ENCODE measurements around the gene LGR6. TPM values are rescaled to one million over a fixed set of nuclear protein-coding genes. Genes with fewer than 3 reads are reported as not detected.

LGR6 gene
- total RNA-seq, 6 experiments from 2014 or later = 0.17 to 2.0 (median 1.0) TPM

- Histone ChIP-seq H3K27me3 (no peaks in the 10 kb centered on the region), H3K9me3 (no peaks in the 10 kb centered on the region), H3K27ac (no peak overlapping the region), H3K36me3 (no peaks in the 10 kb centered on the region), H3K4me1 (no peaks in the 10 kb centered on the region), H3K4me3 (no peak overlapping the region)
- TF ChIP-seq POLR2A (IDR thresholded peaks at IDR 0.05) = no peak
- no peak for TF ChIP-seq CTCF (IDR thresholded peaks at IDR 0.05)
- ATAC-seq (no peak), DNase-seq (no peak)
- intact Hi-C loops (cut with DNase I) = no loop called here
- 91% methylated on average over 4 of the region's 5 CpGs for WGBS (ENCODE audit: insufficient coverage, low coverage, low lambda C conversion rate, missing lambda C conversion rate)
These were observed 35.8 kb downstream of the LGR6 start for GRCh38 chr1:202229376-202229775.

- DNase-seq = no peak
- ATAC-seq = no peak
- Histone ChIP-seq H3K4me3 (no peak overlapping the region), H3K4me1 (no peaks in the 10 kb centered on the region), H3K27ac (no peak overlapping the region), H3K27me3 (no peaks in the 10 kb centered on the region), H3K36me3 (no peaks in the 10 kb centered on the region), H3K9me3 (no peaks in the 10 kb centered on the region)
- TF ChIP-seq CTCF (IDR thresholded peaks at IDR 0.05) = no peak
- no peak for TF ChIP-seq POLR2A (IDR thresholded peaks at IDR 0.05)
- WGBS (ENCODE audit: insufficient coverage, low coverage, low lambda C conversion rate, missing lambda C conversion rate) = 62% methylated on average over 7 of the region's 10 CpGs
- intact Hi-C loops (cut with DNase I) = no loop called here
These were observed 36.7 kb downstream of the LGR6 start for GRCh38 chr1:202230061-202230938.

- TF ChIP-seq CTCF (IDR thresholded peaks at IDR 0.05) = no peak
- no peak for TF ChIP-seq POLR2A (IDR thresholded peaks at IDR 0.05)
- intact Hi-C loops (cut with DNase I) = no loop called here
- Histone ChIP-seq H3K27ac (no peak overlapping the region), H3K36me3 (no peaks in the 10 kb centered on the region), H3K4me3 (no peak overlapping the region), H3K27me3 (no peaks in the 10 kb centered on the region), H3K9me3 (no peaks in the 10 kb centered on the region), H3K4me1 (no peaks in the 10 kb centered on the region)
- 48% methylated on average over 3 of the region's 8 CpGs for WGBS (ENCODE audit: insufficient coverage, low coverage, low lambda C conversion rate, missing lambda C conversion rate)
- ATAC-seq = peak in 1 of 4 donors; percentile 31
- peak in 1 of 3 donors; percentile 7 for DNase-seq
These were observed 37.5 kb downstream of the LGR6 start for GRCh38 chr1:202230939-202231645.

GRCh38 chr1:202233171-202233570, 39.6 kb downstream of the LGR6 start:
- Histone ChIP-seq H3K4me3 (no peak overlapping the region), H3K4me1 (no peaks in the 10 kb centered on the region), H3K27ac (no peak overlapping the region), H3K9me3 (no peaks in the 10 kb centered on the region), H3K27me3 (no peaks in the 10 kb centered on the region), H3K36me3 (no peaks in the 10 kb centered on the region)
- no peak for ATAC-seq
- no peak for TF ChIP-seq POLR2A (IDR thresholded peaks at IDR 0.05)
- TF ChIP-seq CTCF (IDR thresholded peaks at IDR 0.05) = no peak
- WGBS (ENCODE audit: insufficient coverage, low coverage, low lambda C conversion rate, missing lambda C conversion rate) = 35% methylated on average over 2 of the region's 4 CpGs
- intact Hi-C loops (cut with DNase I) = no loop called here
- no peak for DNase-seq

Measured in right lobe of liver (tissue), 6 donors.